Endothelial cell (in vitro differentiated cells): Measurements from ENCODE around the gene CAMK2N2. TPM values are rescaled to one million over a fixed set of nuclear protein-coding genes. Genes with fewer than 3 reads are reported as not detected.
A peak's percentile ranks its signal among the peaks of the same experiment; 100 is the strongest.

Source experiments
- DNase-seq: peaks from one replicate; pipeline ENCODE4 v3.0.0; 2021; ENCODE audit warnings: low spot score
- H3K27ac Mint-ChIP-seq: one replicate; pipeline ENCODE4 v1.8.0; 2021; ENCODE audit warnings: mixed read lengths, inconsistent platforms; ENCODE audit not compliant: unreplicated experiment
- H3K27me3 Mint-ChIP-seq: one replicate; pipeline ENCODE4 v1.8.0; 2021; ENCODE audit warnings: mild to moderate bottlenecking, moderate library complexity, mixed read lengths, inconsistent platforms; ENCODE audit not compliant: unreplicated experiment
- H3K36me3 Mint-ChIP-seq: one replicate; pipeline ENCODE4 v1.8.0; 2021; ENCODE audit warnings: mild to moderate bottlenecking, low read depth, mixed read lengths, inconsistent platforms; ENCODE audit not compliant: unreplicated experiment
- H3K4me1 Mint-ChIP-seq: one replicate; pipeline ENCODE4 v1.8.0; 2021; ENCODE audit warnings: mild to moderate bottlenecking, mixed read lengths, inconsistent platforms; ENCODE audit not compliant: unreplicated experiment
- H3K4me3 Mint-ChIP-seq: one replicate; pipeline ENCODE4 v1.8.0; 2021; ENCODE audit warnings: mild to moderate bottlenecking, mixed read lengths, inconsistent platforms; ENCODE audit not compliant: unreplicated experiment
- H3K9me3 Mint-ChIP-seq: one replicate; pipeline ENCODE4 v1.8.0; 2021; ENCODE audit warnings: mixed read lengths, inconsistent platforms; ENCODE audit not compliant: unreplicated experiment
- total RNA-seq: library from RNA; stranded (reverse); fragmentation: NEBNext Ultra II Directional; extraction: Animal tissue kit (Norgen Biotek cat#: 25700); gene quantifications from one replicate; pipeline ENCODE4 v1.2.1, GENCODE V29; 2021; ENCODE audit not compliant: unreplicated experiment
- TF ChIP-seq, protein P1 (sequence below): fragments of 200-600 bp; sonication (generic); IDR thresholded peaks from one replicate; pipeline ENCODE4 v1.5.0; 2021; ENCODE audit warnings: antibody characterized with exemption; ENCODE audit not compliant: unreplicated experiment

Gene CAMK2N2
- total RNA-seq, 1 donor from 2014 or later = not detected

DNA sequence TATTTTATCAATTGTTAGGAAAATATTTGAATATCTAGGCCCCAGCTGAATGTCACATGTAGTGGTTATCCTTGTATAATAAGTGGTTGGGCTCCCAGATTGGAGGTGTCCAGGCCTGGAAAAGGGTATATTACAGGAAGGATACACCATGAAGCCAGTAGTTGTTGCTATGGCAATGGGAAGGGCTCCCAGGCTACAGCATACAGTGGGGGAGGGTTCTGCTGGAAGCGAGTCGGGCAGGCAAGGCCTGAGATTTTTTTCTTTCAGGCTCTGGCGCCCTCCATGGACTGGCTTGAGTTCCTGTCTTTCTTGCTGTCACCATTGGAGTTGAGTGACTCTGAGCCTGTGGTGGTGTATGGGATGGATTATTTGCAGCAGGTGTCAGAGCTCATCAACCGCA lies 23.3 kb upstream of the CAMK2N2 start:
- peak; percentile 70 for DNase-seq
- Mint-ChIP-seq H3K27ac (peak overlapping the region; percentile 55), H3K4me1 (no peaks in the 10 kb centered on the region), H3K4me3 (no peak overlapping the region), H3K27me3 (peaks cover 25% of the 10 kb centered on the region), H3K9me3 (no peaks in the 10 kb centered on the region), H3K36me3 (no peaks in the 10 kb centered on the region)
- TF ChIP-seq, protein P1, sequence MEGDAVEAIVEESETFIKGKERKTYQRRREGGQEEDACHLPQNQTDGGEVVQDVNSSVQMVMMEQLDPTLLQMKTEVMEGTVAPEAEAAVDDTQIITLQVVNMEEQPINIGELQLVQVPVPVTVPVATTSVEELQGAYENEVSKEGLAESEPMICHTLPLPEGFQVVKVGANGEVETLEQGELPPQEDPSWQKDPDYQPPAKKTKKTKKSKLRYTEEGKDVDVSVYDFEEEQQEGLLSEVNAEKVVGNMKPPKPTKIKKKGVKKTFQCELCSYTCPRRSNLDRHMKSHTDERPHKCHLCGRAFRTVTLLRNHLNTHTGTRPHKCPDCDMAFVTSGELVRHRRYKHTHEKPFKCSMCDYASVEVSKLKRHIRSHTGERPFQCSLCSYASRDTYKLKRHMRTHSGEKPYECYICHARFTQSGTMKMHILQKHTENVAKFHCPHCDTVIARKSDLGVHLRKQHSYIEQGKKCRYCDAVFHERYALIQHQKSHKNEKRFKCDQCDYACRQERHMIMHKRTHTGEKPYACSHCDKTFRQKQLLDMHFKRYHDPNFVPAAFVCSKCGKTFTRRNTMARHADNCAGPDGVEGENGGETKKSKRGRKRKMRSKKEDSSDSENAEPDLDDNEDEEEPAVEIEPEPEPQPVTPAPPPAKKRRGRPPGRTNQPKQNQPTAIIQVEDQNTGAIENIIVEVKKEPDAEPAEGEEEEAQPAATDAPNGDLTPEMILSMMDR = no peak

DNA sequence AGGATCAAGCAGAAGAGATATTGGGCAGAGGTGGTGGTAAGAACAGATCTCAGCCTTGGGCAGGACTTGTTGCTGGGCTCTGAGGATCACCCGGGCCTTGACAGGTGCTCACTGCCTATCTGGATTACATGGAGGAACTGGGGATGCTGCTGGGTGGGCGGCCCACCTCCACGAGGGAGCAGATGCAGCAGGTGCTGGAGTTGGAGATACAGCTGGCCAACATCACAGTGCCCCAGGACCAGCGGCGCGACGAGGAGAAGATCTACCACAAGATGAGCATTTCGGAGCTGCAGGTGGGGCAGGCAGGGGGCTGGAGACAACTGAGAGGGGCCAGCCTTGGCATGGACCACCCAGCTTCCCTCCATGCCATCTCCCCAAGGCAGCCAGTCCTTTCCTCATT lies 22.3 kb upstream of the CAMK2N2 start:
- Mint-ChIP-seq H3K27ac (no peak overlapping the region), H3K27me3 (peaks cover 22% of the 10 kb centered on the region), H3K9me3 (no peaks in the 10 kb centered on the region), H3K4me1 (peaks cover under 1% of the 10 kb centered on the region), H3K36me3 (no peaks in the 10 kb centered on the region), H3K4me3 (no peak overlapping the region)
- DNase-seq = no peak
- TF ChIP-seq, protein P1 = no peak

DNA sequence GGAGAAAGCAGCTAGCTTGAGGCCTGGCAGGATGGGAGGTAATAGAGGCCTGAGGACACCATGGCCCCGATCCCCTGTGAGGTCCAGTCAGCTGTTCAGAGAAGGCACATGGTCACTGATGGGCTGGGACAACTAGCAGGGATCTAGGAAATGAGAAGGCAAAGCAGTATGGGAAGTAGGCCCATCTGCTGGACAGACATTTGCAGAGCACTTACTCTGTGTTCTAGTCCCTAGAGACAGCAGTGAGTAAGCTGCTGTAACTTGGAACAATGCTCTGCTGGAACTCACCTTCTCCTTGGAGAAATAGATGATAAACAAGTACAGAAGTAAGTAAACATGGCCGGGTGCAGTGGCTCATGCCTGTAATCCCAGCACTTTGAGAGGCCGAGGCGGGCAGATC lies 21.6 kb upstream of the CAMK2N2 start:
- Mint-ChIP-seq H3K27ac (no peak overlapping the region), H3K4me1 (peaks cover 2% of the 10 kb centered on the region), H3K27me3 (peaks cover 22% of the 10 kb centered on the region), H3K36me3 (no peaks in the 10 kb centered on the region), H3K4me3 (peak overlapping the region; percentile 19), H3K9me3 (no peaks in the 10 kb centered on the region)
- TF ChIP-seq, protein P1 = no peak
- DNase-seq = no peak

DNA sequence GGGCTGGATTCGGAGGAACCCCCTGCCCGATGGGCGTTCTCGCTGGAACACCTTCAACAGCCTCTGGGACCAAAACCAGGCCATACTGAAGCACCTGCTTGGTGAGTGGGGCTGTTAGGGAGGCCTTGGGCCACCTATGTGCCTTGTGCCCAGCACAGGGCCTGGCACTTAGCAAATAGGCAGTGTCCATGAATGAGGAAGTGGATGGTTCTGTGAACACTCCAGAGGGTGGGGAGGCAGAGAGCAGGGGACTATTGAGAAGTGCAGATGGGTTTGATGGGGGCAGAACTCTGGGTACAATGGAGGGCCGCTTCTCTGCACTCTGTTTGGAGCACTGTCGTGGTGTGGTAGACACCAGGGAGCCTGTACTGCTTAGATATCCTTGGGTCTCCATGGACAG lies 16.0 kb upstream of the CAMK2N2 start:
- H3K9me3 Mint-ChIP-seq = no peaks in the 10 kb centered on the region
- TF ChIP-seq, protein P1 = no peak
- no peak overlapping the region for H3K27ac Mint-ChIP-seq
- peaks cover 33% of the 10 kb centered on the region for H3K27me3 Mint-ChIP-seq
- no peak for DNase-seq
- H3K4me1 Mint-ChIP-seq = peaks cover 9% of the 10 kb centered on the region
- H3K4me3 Mint-ChIP-seq = no peak overlapping the region
- H3K36me3 Mint-ChIP-seq = no peaks in the 10 kb centered on the region

DNA sequence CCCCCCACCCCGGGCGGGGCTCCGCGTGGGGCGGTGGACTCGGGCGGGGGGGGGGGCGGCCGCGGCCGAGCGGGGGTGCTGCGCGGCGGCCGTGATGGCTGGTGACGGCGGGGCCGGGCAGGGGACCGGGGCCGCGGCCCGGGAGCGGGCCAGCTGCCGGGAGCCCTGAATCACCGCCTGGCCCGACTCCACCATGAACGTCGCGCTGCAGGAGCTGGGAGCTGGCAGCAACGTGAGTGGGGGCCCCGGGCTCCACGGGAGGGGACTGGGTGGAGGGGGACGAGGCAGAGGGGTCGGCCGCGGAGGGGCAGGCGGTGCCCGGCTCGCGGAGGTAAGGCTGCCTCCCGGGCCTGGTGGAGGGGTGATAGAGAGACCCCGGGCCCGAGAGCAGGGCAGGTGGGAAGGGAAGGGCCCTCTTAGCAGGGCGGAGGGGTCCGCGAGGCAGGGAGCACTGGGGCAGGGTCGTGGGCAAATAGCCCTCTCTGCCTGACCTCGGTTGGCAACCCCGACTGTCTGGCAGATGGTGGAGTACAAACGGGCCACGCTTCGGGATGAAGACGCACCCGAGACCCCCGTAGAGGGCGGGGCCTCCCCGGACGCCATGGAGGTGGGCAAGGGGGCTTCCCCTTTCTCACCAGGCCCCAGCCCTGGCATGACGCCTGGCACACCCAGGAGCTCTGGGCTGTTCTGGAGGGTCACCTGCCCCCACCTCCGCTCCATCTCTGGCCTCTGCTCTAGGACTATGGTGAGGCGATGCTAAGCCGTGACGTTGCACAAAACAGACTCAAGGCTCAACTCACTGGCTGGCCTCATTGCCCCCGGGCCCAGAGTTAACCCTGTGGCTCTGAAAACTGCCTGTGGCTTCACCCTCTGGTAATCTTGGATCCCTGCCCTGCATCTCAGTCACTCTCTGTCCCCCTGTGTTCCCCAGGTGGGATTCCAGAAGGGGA lies 14.9 kb upstream of the CAMK2N2 start, which contains the start of gene ECE2:
Gene ECE2 (plus strand): TSS at position 62 of the 950 bp plus-strand sequence. CDS start 132 bp downstream, at position 194.
- Mint-ChIP-seq H3K27ac (no peak within 1 kb of the TSS), H3K36me3 (no peaks in the 10 kb centered on the region), H3K9me3 (no peaks in the 10 kb centered on the region), H3K4me3 (peak within 1 kb of the TSS; percentile 60), H3K4me1 (peaks cover 9% of the 10 kb centered on the region), H3K27me3 (peaks cover 25% of the 10 kb centered on the region)
- TF ChIP-seq, protein P1 = no peak
- no peak for DNase-seq
